ENCODE results near the gene DNASE1. TPM values are rescaled to one million over a fixed set of nuclear protein-coding genes. Genes with fewer than 3 reads are reported as not detected.

The DNASE1 gene
- total and polyA plus RNA-seq, 4 donors: 5.5 to 39.5 (median 8.3) TPM

DNA sequence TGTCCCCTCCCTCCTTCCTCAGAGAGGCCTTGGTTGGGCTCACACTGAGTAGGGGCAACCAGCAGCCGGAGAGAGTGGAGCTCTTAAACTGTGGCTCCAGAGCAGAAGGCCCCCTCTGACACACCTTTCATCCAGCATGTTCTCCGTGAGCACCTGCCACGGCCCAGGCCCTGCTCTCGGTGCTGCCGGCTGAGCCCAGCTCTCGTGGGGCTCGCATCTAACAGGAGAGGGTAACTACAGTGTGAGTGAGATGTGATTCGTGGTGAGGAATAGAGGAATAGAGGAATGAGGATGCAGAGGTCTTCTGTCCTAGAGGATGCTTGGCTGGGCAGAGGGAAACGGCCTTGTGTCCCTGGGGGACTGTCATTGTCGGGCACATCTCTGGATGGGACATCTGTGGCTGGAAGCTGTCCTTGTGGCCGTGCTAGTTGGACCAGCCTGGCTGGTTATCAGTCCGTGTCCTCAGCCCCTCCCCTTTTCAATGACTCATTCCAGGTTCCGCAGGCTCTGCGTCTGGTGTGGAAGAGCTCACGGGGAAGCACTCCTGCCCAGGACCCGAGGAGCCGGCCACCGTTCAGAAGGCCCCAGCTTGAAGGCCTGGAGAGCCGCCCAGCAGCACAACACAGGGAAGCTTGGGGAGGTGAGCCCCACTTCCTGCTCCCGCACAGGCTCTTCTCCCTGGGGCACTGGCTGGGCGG lies 11.9 kb upstream of the DNASE1 start:
- Histone ChIP-seq H3K4me1 (ENCODE audit: control insufficient read depth in 5 of 5, insufficient read depth in 5 of 5, low read length in 5 of 5) (peaks cover 0 to 12% (median 4%) of the 10 kb centered on the region in 5 donors), H3K9me3 (ENCODE audit: control insufficient read depth in 4 of 4, insufficient read depth in 3 of 4, low read length in 3 of 4) (no peaks in the 10 kb centered on the region), H3K36me3 (ENCODE audit: control insufficient read depth in 4 of 4, insufficient read depth in 4 of 4, low read length in 4 of 4) (peaks cover 0 to 12% (median 3%) of the 10 kb centered on the region in 4 donors), H3K27ac (ENCODE audit: low read depth in 1 of 2, low read length in 1 of 2) (no peak overlapping the region), H3K4me3 (no peak overlapping the region), H3K27me3 (ENCODE audit: control insufficient read depth in 3 of 3, insufficient read depth in 3 of 3, low read length in 2 of 3) (no peaks in the 10 kb centered on the region), H3K9ac (ENCODE audit: insufficient read depth in 1 of 2, low read length in 2 of 2) (no peak overlapping the region)
- DNase-seq (no peak), ATAC-seq (ENCODE audit: insufficient read depth, low FRiP score) (no peak)
- TF ChIP-seq, protein P1, sequence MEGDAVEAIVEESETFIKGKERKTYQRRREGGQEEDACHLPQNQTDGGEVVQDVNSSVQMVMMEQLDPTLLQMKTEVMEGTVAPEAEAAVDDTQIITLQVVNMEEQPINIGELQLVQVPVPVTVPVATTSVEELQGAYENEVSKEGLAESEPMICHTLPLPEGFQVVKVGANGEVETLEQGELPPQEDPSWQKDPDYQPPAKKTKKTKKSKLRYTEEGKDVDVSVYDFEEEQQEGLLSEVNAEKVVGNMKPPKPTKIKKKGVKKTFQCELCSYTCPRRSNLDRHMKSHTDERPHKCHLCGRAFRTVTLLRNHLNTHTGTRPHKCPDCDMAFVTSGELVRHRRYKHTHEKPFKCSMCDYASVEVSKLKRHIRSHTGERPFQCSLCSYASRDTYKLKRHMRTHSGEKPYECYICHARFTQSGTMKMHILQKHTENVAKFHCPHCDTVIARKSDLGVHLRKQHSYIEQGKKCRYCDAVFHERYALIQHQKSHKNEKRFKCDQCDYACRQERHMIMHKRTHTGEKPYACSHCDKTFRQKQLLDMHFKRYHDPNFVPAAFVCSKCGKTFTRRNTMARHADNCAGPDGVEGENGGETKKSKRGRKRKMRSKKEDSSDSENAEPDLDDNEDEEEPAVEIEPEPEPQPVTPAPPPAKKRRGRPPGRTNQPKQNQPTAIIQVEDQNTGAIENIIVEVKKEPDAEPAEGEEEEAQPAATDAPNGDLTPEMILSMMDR (IDR thresholded peaks at IDR 0.05; ENCODE audit: control extremely low read depth, extremely low read depth): no peak
- WGBS, 2 donors: 86 to 91% methylated on average over 21 of the region's 21 CpGs

DNA sequence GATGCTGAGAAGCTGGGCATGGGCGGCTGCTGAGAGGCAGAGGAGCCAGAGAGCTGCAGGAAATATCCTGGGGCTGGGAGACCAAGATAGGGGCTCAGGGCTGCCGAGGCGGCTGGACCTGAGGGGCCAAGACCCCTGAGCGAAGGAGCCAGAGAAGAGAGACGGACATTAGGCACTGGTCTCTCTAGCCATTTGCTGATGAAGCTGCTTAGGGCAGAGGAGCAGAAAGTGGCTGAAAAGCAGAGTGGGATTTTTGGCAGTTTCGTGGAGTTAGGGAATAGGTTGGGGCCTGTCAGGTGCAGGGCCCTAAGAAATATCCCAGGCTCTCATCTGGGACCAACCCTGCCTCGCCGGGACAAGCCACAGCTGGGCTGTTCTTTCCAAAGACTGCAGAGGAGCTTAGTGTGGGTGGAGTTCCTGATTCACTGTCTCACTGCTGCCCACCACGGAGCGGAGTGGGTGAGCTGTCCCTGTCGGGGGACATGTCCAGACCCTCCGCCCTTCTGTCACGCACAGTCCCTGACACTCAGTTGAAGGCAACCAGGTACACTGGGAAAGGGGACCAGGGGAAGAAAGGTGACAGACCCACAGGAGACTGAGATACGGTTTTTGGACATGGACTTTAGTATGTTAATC lies 11.3 kb upstream of the DNASE1 start:
- H3K27ac ChIP-seq (ENCODE audit: low read depth in 1 of 2, low read length in 1 of 2): no peak overlapping the region

DNA sequence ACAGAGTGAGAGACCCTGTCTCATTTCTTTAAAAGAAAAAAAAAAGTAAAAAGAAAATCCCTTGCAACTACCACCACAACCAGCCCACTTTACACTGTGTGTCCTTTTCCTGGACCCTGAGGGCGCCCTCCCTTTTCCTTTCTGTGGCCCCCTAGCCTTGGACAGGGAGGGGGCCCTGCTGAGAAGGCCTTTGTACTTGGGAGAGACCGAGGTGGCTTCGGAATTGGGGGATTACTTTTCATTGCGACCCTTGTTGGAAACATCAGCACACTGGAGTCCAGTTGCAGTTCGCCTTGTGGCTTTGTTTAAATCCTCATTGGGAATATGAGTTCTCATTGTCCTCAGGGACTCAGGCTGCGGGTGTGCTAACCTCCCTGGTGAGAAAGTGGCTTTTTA lies 9.4 kb upstream of the DNASE1 start:
- no peak overlapping the region for H3K4me3 ChIP-seq
- no peak for ATAC-seq (ENCODE audit: insufficient read depth, low FRiP score)
- no peaks in the 10 kb centered on the region for H3K27me3 ChIP-seq (ENCODE audit: control insufficient read depth in 3 of 3, insufficient read depth in 3 of 3, low read length in 2 of 3)
- TF ChIP-seq, protein P1 (IDR thresholded peaks at IDR 0.05; ENCODE audit: control extremely low read depth, extremely low read depth): no peak
- 79 to 86% methylated on average over 6 of the region's 6 CpGs for WGBS, 2 donors
- DNase-seq: no peak
- no peaks in the 10 kb centered on the region for H3K9me3 ChIP-seq (ENCODE audit: control insufficient read depth in 4 of 4, insufficient read depth in 3 of 4, low read length in 3 of 4)
- no peak overlapping the region for H3K27ac ChIP-seq (ENCODE audit: low read depth in 1 of 2, low read length in 1 of 2)
- H3K4me1 ChIP-seq (ENCODE audit: control insufficient read depth in 5 of 5, insufficient read depth in 5 of 5, low read length in 5 of 5): peaks cover 0 to 12% (median 0%) of the 10 kb centered on the region in 5 donors
- H3K9ac ChIP-seq (ENCODE audit: insufficient read depth in 1 of 2, low read length in 2 of 2): peak overlapping the region in 1 of 2 donors; percentile 32
- H3K36me3 ChIP-seq (ENCODE audit: control insufficient read depth in 4 of 4, insufficient read depth in 4 of 4, low read length in 4 of 4): peaks cover 0 to 12% (median 3%) of the 10 kb centered on the region in 4 donors

More for the DNA sequence above, 11.3 kb upstream of the DNASE1 start:
- no peak overlapping the region for H3K9ac ChIP-seq (ENCODE audit: insufficient read depth in 1 of 2, low read length in 2 of 2)
- H3K36me3 ChIP-seq (ENCODE audit: control insufficient read depth in 4 of 4, insufficient read depth in 4 of 4, low read length in 4 of 4): peaks cover 0 to 12% (median 3%) of the 10 kb centered on the region in 4 donors
- H3K27me3 ChIP-seq (ENCODE audit: control insufficient read depth in 3 of 3, insufficient read depth in 3 of 3, low read length in 2 of 3): no peaks in the 10 kb centered on the region
- 93 to 96% methylated on average over 14 of the region's 14 CpGs for WGBS, 2 donors
- DNase-seq: no peak
- H3K4me3 ChIP-seq: no peak overlapping the region
- H3K9me3 ChIP-seq (ENCODE audit: control insufficient read depth in 4 of 4, insufficient read depth in 3 of 4, low read length in 3 of 4): no peaks in the 10 kb centered on the region
- H3K4me1 ChIP-seq (ENCODE audit: control insufficient read depth in 5 of 5, insufficient read depth in 5 of 5, low read length in 5 of 5): peaks cover 0 to 12% (median 2%) of the 10 kb centered on the region in 5 donors
- ATAC-seq (ENCODE audit: insufficient read depth, low FRiP score): no peak
- TF ChIP-seq, protein P1 (IDR thresholded peaks at IDR 0.05; ENCODE audit: control extremely low read depth, extremely low read depth): no peak

All from lung (tissue), 12 donors.